ENCODE measurements around the gene NTHL1.

DNA sequence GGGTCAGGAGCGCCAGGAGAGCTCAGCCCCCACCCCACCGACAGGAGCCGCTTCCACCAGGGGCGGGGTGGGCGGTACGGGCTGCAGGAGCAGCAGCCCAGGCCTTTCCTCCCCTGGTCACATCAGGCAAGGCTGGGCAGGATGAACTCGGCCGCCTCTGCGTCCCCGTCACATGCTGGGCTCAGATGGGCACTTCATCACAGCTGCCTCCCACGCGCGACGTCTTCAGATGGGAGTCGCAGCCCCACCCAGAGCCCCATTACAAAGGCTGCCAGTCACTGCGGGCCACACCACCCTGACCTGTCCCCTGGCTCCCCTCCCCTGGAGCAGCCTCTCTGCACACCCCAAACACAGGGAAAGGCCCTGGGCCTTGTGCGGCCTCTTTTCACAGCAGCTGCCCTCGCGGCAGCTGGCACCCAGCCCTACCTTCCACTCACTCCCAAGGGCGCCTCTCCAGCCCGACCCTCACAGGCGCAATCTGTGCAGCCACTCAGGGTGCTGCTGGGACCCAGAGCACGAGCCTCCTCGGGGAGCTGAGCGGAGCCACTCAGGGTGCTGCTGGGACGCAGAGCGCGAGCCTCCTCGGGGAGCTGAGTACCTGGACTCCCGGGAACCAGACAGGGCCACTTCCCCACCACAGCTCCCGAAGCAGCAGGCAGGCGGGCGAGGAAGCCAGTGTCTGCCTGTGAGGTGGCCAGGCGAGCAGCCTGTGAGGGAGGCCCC is 42.7 kb downstream of the NTHL1 start:
- TF ChIP-seq, protein P1, sequence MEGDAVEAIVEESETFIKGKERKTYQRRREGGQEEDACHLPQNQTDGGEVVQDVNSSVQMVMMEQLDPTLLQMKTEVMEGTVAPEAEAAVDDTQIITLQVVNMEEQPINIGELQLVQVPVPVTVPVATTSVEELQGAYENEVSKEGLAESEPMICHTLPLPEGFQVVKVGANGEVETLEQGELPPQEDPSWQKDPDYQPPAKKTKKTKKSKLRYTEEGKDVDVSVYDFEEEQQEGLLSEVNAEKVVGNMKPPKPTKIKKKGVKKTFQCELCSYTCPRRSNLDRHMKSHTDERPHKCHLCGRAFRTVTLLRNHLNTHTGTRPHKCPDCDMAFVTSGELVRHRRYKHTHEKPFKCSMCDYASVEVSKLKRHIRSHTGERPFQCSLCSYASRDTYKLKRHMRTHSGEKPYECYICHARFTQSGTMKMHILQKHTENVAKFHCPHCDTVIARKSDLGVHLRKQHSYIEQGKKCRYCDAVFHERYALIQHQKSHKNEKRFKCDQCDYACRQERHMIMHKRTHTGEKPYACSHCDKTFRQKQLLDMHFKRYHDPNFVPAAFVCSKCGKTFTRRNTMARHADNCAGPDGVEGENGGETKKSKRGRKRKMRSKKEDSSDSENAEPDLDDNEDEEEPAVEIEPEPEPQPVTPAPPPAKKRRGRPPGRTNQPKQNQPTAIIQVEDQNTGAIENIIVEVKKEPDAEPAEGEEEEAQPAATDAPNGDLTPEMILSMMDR (IDR thresholded peaks at IDR 0.05 in 4 of 5, conservative IDR thresholded peaks at IDR 0.05 in 1 of 5): no peak
- no peak for TF ChIP-seq POLR2A (IDR thresholded peaks at IDR 0.05)

Data from gastrocnemius medialis (tissue), 4 donors.